GM19099 (cell line): ENCODE results near the gene PIF1.

Experiments
- POLR2A ChIP-seq: IDR thresholded peaks from 3 replicates; pipeline ENCODE4 v1.6.1; 2011; ENCODE audit warnings: low read depth; ENCODE audit not compliant: insufficient read length; ENCODE audit errors: extremely low read depth

The PIF1 gene, protein sequence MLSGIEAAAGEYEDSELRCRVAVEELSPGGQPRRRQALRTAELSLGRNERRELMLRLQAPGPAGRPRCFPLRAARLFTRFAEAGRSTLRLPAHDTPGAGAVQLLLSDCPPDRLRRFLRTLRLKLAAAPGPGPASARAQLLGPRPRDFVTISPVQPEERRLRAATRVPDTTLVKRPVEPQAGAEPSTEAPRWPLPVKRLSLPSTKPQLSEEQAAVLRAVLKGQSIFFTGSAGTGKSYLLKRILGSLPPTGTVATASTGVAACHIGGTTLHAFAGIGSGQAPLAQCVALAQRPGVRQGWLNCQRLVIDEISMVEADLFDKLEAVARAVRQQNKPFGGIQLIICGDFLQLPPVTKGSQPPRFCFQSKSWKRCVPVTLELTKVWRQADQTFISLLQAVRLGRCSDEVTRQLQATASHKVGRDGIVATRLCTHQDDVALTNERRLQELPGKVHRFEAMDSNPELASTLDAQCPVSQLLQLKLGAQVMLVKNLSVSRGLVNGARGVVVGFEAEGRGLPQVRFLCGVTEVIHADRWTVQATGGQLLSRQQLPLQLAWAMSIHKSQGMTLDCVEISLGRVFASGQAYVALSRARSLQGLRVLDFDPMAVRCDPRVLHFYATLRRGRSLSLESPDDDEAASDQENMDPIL

GRCh38 chr15:64825431-64826294 is at the start of gene PIF1:
PIF1 (minus strand) TSS chr15:64825647; CDS start chr15:64824335, 1,312 bp downstream.
- peak; percentile 91 for TF ChIP-seq POLR2A

DNA sequence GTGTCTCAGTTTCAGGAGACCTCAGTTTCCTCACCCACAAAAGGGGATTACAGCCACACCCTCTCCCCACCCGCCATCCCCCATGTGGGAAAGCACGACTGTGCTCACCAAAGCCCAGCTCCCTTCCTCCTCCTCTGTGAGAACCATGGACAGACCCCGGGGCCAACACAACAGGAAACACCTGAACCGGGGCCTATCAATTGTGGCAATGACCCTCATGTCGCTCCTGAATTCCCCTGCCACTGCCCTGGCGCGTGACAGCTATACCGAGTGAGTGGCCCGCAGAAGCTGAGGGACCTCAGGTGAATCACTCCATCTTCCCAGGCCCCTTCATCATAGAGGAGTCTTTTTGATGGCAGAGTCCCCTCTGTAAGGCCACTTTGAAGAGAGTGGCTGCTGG is 44.9 kb upstream of the PIF1 start:
- TF ChIP-seq POLR2A: no peak

DNA sequence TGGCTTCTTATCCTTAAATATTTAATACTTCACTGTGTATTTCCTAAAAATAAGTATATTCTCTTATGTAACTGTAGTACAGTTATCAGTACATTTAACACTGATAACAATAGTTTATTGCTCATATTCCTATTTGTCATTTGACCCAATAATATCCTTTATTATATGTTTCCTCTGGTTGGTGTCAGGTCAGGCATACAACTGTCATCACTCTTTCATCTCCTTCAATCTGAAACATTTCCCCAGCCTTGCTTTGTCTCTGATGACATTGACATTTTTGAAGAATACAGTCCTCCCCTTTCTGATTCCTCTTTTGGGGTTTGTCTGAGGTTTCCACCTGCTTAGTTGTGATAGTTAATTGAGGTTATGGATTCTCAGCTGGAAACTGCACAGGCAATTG is 44.1 kb upstream of the PIF1 start:
- TF ChIP-seq POLR2A: no peak

DNA sequence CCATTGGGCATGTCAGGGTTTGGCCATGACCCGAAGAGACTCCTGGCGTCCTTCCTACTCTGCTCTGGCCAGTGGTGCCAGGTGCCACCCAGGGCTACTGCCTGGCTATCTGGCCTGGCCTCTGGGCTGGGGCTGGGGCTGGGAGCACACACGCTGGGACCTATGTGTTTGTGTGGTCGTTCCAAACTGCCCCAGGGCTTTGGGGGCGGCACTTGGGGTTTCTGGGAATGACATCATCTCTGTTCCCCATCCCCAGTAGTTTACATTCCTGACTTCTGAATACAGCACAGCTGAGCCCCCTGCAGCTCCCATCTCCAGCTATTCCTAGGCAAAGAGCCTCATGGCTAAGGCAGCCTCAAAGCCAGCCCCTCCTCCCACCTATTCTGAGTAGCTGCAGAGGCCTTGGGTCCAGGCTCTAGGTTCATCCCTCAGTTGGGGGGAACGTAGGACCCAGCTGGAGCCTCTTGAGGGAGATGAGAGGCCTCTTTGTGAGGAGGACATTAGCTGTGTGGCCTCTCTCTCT is 40.6 kb upstream of the PIF1 start:
- no peak for TF ChIP-seq POLR2A

GRCh38 chr15:64865126-64865997 is 39.9 kb upstream of the PIF1 start:
- peak; percentile 15 for TF ChIP-seq POLR2A

- no peak for TF ChIP-seq POLR2A
Measured at GRCh38 chr15:64864068-64864467, 38.6 kb upstream of the PIF1 start.

- TF ChIP-seq POLR2A: no peak
Measured at GRCh38 chr15:64862408-64862807, 37.0 kb upstream of the PIF1 start.

DNA sequence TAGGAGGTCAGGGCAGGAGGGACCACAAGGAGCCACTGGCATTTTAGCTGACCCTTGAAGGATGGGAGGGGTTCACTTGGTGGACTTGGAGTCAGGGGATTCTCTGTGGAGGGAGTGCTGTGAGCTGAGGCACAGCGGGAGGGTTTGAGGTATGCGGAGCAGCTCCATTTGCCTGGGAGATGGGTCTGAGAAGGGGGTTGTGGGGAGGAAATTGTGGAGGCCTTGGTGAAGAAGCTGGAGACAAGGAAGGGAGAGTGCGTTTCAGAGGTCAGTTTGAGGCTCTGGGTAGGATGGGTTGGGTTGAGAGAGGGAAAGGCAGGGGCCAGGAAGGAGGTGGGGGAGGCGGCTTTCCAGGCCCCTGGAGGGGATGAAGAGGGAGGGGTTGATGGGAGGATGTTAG is 36.5 kb upstream of the PIF1 start:
- no peak for TF ChIP-seq POLR2A

GRCh38 chr15:64861331-64861730 is 35.9 kb upstream of the PIF1 start:
- TF ChIP-seq POLR2A: no peak

GRCh38 chr15:64859226-64859625 is 33.8 kb upstream of the PIF1 start:
- no peak for TF ChIP-seq POLR2A

GRCh38 chr15:64858021-64858575 is 32.7 kb upstream of the PIF1 start:
- no peak for TF ChIP-seq POLR2A

DNA sequence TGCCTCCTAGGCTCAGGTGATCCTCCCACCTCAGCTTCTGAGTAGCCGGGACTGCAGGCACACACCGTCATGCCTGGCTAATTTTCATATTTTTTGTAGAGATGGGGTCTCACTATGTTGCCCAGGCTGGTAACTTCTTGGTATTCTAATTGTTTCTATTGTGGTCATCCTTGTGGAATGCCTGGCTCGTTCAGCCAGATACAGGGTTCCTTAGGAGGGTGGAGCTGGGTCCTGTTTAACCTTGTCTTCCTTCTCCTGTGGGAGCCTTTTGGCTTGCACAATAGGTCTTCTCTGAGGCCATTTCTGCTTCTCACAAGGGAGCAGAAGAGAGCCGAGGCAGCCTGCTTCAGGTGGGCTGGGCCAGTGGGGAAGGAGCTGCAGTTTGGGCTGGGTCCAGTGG is 32.0 kb upstream of the PIF1 start:
- no peak for TF ChIP-seq POLR2A

DNA sequence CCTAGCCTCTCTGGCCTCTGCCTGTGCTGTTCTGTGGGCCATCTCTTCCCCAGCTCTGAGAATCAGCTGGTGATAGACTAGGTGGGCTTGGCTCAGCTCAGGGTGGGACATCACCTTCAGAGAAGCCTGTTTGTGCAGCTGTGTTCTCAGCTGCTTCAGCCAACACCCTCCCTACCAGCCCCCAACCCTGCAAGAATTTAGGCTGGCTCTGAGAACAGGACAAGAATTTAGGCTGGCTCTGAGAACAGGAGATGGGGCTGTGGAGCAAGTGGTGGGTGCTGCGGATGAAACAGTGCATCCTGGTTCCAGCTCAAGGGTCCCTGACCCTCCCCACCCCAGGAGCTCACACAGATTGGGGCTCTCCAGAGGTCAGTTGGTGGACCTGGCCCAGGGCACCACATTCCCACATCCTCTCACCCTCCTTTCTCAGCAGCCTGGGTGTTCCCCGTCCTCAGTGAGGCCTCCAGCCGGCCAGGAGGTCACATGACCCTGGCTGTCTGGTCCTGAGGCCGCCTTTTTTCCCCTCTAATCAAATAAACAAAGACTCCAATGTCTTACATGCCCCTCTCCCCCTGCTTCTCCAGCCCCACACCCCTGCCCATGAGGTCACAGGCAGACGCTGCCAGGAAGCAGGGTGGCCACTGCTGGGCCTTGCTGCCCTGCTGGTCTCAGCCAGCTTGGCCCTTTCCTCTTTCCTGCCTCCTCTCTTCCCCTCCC is 31.1 kb upstream of the PIF1 start:
- no peak for TF ChIP-seq POLR2A
